K562 (cell line): ENCODE measurements around the gene TEDC1. TPM values are rescaled to one million over a fixed set of nuclear protein-coding genes. Genes with fewer than 3 reads are reported as not detected.

ENCODE experiments used
- ATAC-seq: fragments of 200-7000 bp; cut with Tn5 transposase; 3 replicates; pipeline ENCODE4 v1.9.1; 2020; ENCODE audit warnings: moderate library complexity
- BruUV-seq: library from RNA; stranded (reverse); fragments of 400-500 nt; replicated peaks from 2 replicates; lab custom pipeline; 2021; lab: Mats Ljungman, UMichigan
- CTCF ChIA-PET: fragments of 300-600 bp; formaldehyde crosslinking; extraction: SDS; loops from one replicate; lab custom pipeline; 2021; ENCODE audit warnings: low intra/inter-chr PET ratio; lab: Yijun Ruan, JAX
- POLR2A ChIA-PET: fragments of 300-600, 350-650 bp; sonication (Branson Sonifier 250); formaldehyde crosslinking; extraction: SDS; loops from one replicate; lab custom pipeline; 2021; ENCODE audit warnings: antibody characterized with exemption, inconsistent platforms; lab: Yijun Ruan, JAX
- DNase-seq, 4 experiments: peaks; one replicate each; pipeline versions ENCODE4 v3.0.0 to v3.0.0-alpha.2; 2011 to 2018; ENCODE audit warnings: low spot score in 3 of 4, mixed read lengths in 3 of 4; ENCODE audit errors: extremely low read depth in 1 of 4
- FAIRE-seq: peaks from 2 replicates; lab custom pipeline; 2011; peaks lifted over from hg19 to GRCh38; lab: Jason Lieb, UNC
- H2AFZ ChIP-seq: 2 replicates; pipeline ENCODE4 v1.6.0; 2011; ENCODE audit warnings: low read depth, low read length, control low read depth, inconsistent platforms
- H3K27ac ChIP-seq: fragments of 200-600 bp; 3 replicates; pipeline ENCODE4 v1.8.0; 2011; ENCODE audit warnings: low read depth, mild to moderate bottlenecking, control low read depth, inconsistent platforms, low read length, moderate library complexity, mixed read lengths; ENCODE audit errors: extremely low read depth
- H3K27me3 ChIP-seq, 2 experiments: fragments of 300-600 bp in 1 of 2; 2 replicates in 1 of 2; 3 replicates in 1 of 2; pipeline versions ENCODE4 v1.6.0 to v1.8.0; 2011; ENCODE audit warnings: inconsistent platforms in 2 of 2, low read length in 2 of 2, mild to moderate bottlenecking in 1 of 2, mixed read lengths in 1 of 2, moderate library complexity in 1 of 2; ENCODE audit not compliant: control insufficient read depth in 2 of 2, insufficient read depth in 2 of 2
- H3K36me3 ChIP-seq: fragments of 300-600 bp; 3 replicates; pipeline ENCODE4 v1.8.0; 2011; ENCODE audit warnings: mild to moderate bottlenecking, low read length, inconsistent platforms; ENCODE audit not compliant: control insufficient read depth, insufficient read depth
- H3K4me1 ChIP-seq, 2 experiments: fragments of 200-600 bp in 1 of 2; replicated peaks in 1 of 2; 2 replicates in 1 of 2; 3 replicates in 1 of 2; pipeline versions ENCODE4 v1.5.1 to v1.8.0; 2011; ENCODE audit warnings: inconsistent platforms in 2 of 2, low read length in 2 of 2, mild to moderate bottlenecking in 1 of 2, mixed read lengths in 1 of 2, moderate library complexity in 1 of 2; ENCODE audit not compliant: control insufficient read depth in 2 of 2, insufficient read depth in 2 of 2
- H3K4me2 ChIP-seq: 2 replicates; pipeline ENCODE4 v1.6.1; 2011; ENCODE audit warnings: low read length, control low read depth, inconsistent platforms, mixed read lengths; ENCODE audit not compliant: insufficient read depth
- H3K4me3 ChIP-seq: fragments of 200-600 bp; sonication (generic), shearing (Covaris generic); 2 replicates; pipeline ENCODE4 v1.5.1; 2016; ENCODE audit warnings: control low read depth, inconsistent platforms
- H3K79me2 ChIP-seq: fragments of 200-600 bp; 3 replicates; pipeline ENCODE4 v1.8.0; 2011; ENCODE audit warnings: low read length, inconsistent platforms; ENCODE audit not compliant: control insufficient read depth, insufficient read depth
- H3K9ac ChIP-seq, 2 experiments: 2 replicates each; pipeline versions ENCODE4 v1.6.0 to v1.6.1; 2011; ENCODE audit warnings: low read depth in 2 of 2, low read length in 2 of 2, control low read depth in 1 of 2, inconsistent platforms in 1 of 2, mild to moderate bottlenecking in 1 of 2, mixed read lengths in 1 of 2; ENCODE audit not compliant: insufficient read depth in 1 of 2
- H3K9me1 ChIP-seq: one replicate; pipeline ENCODE4 v1.6.0; 2011; ENCODE audit warnings: inconsistent platforms, mild to moderate bottlenecking, low read length, moderate library complexity; ENCODE audit not compliant: control insufficient read depth, insufficient read depth
- H3K9me3 ChIP-seq: replicated peaks from 2 replicates; pipeline ENCODE4 v1.5.1; 2011; ENCODE audit warnings: low read depth, low read length, inconsistent platforms; ENCODE audit not compliant: control insufficient read depth, insufficient read depth
- H4K20me1 ChIP-seq: replicated peaks from 2 replicates; pipeline ENCODE4 v1.6.1; 2011; ENCODE audit warnings: low read length, inconsistent platforms, mixed read lengths; ENCODE audit not compliant: control insufficient read depth, insufficient read depth
- L3MBTL2 ChIP-seq: fragments of 450-650 bp; IDR thresholded peaks from 2 replicates; pipeline ENCODE4 v1.6.1; 2016; ENCODE audit warnings: mild to moderate bottlenecking, moderate library complexity
- WGBS: fragments of 100-300 bp; shearing (Covaris generic); methylation state at CpG from one replicate; pipeline ENCODE4 v1.1.6; 2016; ENCODE audit warnings: low coverage, mixed read lengths; ENCODE audit not compliant: insufficient coverage; ENCODE audit errors: missing lambda C conversion rate; 5-methylcytosine and 5-hydroxymethylcytosine counted together
- in situ Hi-C: fragments of 300-500 bp; cut with MboI; formaldehyde crosslinking; loops from 4 replicates; pipeline ENCODE4 v1.15.0; 2018; ENCODE audit warnings: inconsistent platforms, mixed read lengths
- intact Hi-C: fragments of 100-400 bp; cut with micrococcal nuclease; formaldehyde crosslinking; loops from 2 replicates; pipeline ENCODE4 v1.14.2; 2022
- polyA plus RNA-seq, 8 experiments: library from polyadenylated mRNA; depleted of rRNA in 4 of 8; stranded (reverse) in 5 of 8; unstranded in 3 of 8; fragments of >200 nt; fragmentation: Nextera tagmentation in 2 of 8; fragmentation: Illumina TruSeq in 1 of 8; extraction: Ambion mirVana in 2 of 8; extraction: Trizol in 1 of 8; gene quantifications; 2 replicates each; pipeline versions ENCODE4 v1.2.1 to v1.2.3, GENCODE V29; 2011 to 2014; ENCODE audit warnings: inconsistent platforms in 1 of 8, missing spikeins in 1 of 8
- total RNA-seq, 7 experiments: library from RNA; depleted of rRNA in 6 of 7; stranded (reverse); fragments of >200 nt in 6 of 7; fragmentation: Illumina TruSeq in 2 of 7; extraction: Trizol in 2 of 7; gene quantifications; 2 replicates each; pipeline versions ENCODE4 v1.2.1 to v1.2.3, GENCODE V29; 2011 to 2021; ENCODE audit warnings: low replicate concordance in 1 of 7
- TF ChIP-seq, protein P1 (sequence below): fragments of 200-800 bp; sonication (Bioruptor generic); IDR thresholded peaks from 2 replicates; pipeline ENCODE4 v1.6.1; 2017; ENCODE audit warnings: missing genetic modification characterization, missing compliant biosample characterization

TEDC1 gene
- total and polyA plus RNA-seq, 9 of the 15 experiments (the other 6 are each of a cell fraction or from before 2014, with no cell fraction given) = 0.21 to 28.3 (median 5.9) TPM

DNA sequence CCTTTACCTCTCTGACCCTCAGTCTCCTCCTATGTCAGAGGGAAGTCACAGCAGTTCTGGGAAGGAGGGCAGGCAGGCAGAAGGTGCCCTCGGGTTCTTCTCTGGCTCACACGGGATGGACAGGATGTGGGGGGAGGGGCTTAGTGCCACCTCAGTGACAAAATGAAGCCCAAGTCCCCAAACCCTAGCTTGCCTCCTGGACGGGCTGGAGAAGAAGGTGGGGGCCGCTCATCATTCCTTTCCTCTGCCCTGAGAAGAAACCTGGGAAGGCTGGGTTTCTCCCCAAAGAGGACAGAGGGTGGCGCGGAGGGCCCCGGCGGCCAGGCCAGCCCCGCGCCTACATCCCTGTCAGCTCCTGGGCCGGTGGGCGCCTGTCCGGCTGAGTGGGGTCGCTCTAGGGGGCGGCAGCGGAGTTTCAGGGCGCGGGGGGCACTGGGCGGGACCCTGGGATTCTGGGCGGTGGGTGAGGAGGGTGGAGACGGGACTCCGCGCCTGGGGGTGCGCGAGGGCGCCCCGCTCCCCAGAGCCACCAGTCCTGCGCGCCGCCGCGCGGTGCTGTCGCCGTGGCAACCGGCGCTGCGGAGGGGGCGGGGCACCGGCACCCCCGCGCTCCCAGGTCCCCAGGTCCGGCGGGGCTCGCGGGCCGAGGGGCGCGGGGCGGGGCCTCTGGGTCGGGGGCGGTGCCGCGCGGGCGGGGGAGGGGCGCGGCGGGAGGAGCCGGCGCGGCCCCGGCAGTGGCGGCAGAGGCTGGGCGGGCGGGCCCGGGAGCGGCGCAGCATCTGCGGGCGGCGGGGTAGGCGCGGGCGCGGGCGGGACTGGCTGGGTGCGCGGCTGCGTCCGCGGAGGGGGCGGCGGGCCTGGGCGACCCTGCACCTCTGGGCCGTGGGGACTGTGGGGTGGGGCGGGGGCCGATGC, 35.1 kb downstream of the TEDC1 start, which contains the start of gene TMEM121:
Gene TMEM121 (plus strand): TSS at position 723 of the 915 bp plus-strand sequence. CDS start 2,252 bp downstream, outside the sequence.
- no TSS peak for BruUV-seq
- Histone ChIP-seq H3K4me3 (no peak within 1 kb of the TSS), H3K79me2 (no peaks in the 10 kb centered on the region), H3K9ac (no peak within 1 kb of the TSS), H3K27ac (no peak within 1 kb of the TSS), H3K9me1 (no peaks in the 10 kb centered on the region), H2AFZ (no peak within 1 kb of the TSS), H4K20me1 (no peaks in the 10 kb centered on the region), H3K27me3 (peaks cover 2 to 23% of the 10 kb centered on the region in 2 experiments; a peak in 2 of 5 replicates), H3K9me3 (no peaks in the 10 kb centered on the region), H3K4me1 (peaks cover 0 to 45% of the 10 kb centered on the region in 2 experiments; a peak in 2 of 5 replicates), H3K36me3 (no peaks in the 10 kb centered on the region), H3K4me2 (no peak within 1 kb of the TSS)
- ATAC-seq (peak; percentile 20), DNase-seq (peak; percentile 18 to 88 (median 66)), FAIRE-seq (no peak)
- POLR2A ChIA-PET = interaction anchor here (0.7 kb wide), 1 partner anchor 10 kb away, joined by 3 read pairs; no protein-coding TSS in a partner anchor
- no peak for TF ChIP-seq L3MBTL2
- TF ChIP-seq, protein P1, sequence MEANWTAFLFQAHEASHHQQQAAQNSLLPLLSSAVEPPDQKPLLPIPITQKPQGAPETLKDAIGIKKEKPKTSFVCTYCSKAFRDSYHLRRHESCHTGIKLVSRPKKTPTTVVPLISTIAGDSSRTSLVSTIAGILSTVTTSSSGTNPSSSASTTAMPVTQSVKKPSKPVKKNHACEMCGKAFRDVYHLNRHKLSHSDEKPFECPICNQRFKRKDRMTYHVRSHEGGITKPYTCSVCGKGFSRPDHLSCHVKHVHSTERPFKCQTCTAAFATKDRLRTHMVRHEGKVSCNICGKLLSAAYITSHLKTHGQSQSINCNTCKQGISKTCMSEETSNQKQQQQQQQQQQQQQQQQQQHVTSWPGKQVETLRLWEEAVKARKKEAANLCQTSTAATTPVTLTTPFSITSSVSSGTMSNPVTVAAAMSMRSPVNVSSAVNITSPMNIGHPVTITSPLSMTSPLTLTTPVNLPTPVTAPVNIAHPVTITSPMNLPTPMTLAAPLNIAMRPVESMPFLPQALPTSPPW = peak; percentile 18; the same call in 1 of the 2 replicates
- CTCF ChIA-PET = no interaction called here
- intact Hi-C loops = loop anchor here (5.0 to 10.0 kb wide), 2 partner anchors 51 to 434 kb away; partner anchors contain the start of gene CRIP2
- 15% methylated on average over 5 of the region's 88 CpGs for WGBS
- in situ Hi-C loops = no loop called here
